H9 (cell line): ENCODE measurements around the gene DNMBP. TPM values are rescaled to one million over a fixed set of nuclear protein-coding genes. Genes with fewer than 3 reads are reported as not detected.

Experiments used
- DNase-seq: peaks from one replicate; pipeline ENCODE4 v3.0.0-alpha.2; 2017
- H2AFZ ChIP-seq: one replicate; pipeline ENCODE4 v1.6.1; 2013; ENCODE audit warnings: mild to moderate bottlenecking, low read length, control low read depth, moderate library complexity
- H2AK5ac ChIP-seq: 2 replicates; pipeline ENCODE4 v1.6.1; 2013; ENCODE audit warnings: low read length, control low read depth, mixed read lengths; ENCODE audit not compliant: insufficient read length
- H2BK120ac ChIP-seq: one replicate; pipeline ENCODE4 v1.6.1; 2013; ENCODE audit warnings: low read depth, mild to moderate bottlenecking, low read length, control low read depth, inconsistent platforms; ENCODE audit not compliant: poor library complexity, severe bottlenecking
- H2BK12ac ChIP-seq: 2 replicates; pipeline ENCODE4 v1.6.1; 2013; ENCODE audit warnings: low read length, control low read depth, mixed read lengths, low read depth; ENCODE audit not compliant: insufficient read length
- H2BK15ac ChIP-seq: 2 replicates; pipeline ENCODE4 v1.6.1; 2013; ENCODE audit warnings: low read depth, low read length, control low read depth
- H2BK20ac ChIP-seq: one replicate; pipeline ENCODE4 v1.6.1; 2013; ENCODE audit warnings: low read depth, mild to moderate bottlenecking, low read length, control low read depth, inconsistent platforms; ENCODE audit not compliant: poor library complexity, severe bottlenecking
- H2BK5ac ChIP-seq: 2 replicates; pipeline ENCODE4 v1.6.1; 2013; ENCODE audit warnings: low read length, control low read depth, mixed read lengths; ENCODE audit not compliant: insufficient read length
- H3K14ac ChIP-seq: 2 replicates; pipeline ENCODE4 v1.6.1; 2013; ENCODE audit warnings: low read length, control low read depth; ENCODE audit not compliant: insufficient read depth
- H3K18ac ChIP-seq: 2 replicates; pipeline ENCODE4 v1.6.1; 2013; ENCODE audit warnings: low read depth, mild to moderate bottlenecking, mixed read lengths, low read length, control low read depth; ENCODE audit not compliant: insufficient read length
- H3K23ac ChIP-seq: 2 replicates; pipeline ENCODE4 v1.6.1; 2013; ENCODE audit warnings: low read length, control low read depth, mixed read lengths, low read depth; ENCODE audit not compliant: insufficient read length
- H3K23me2 ChIP-seq: 2 replicates; pipeline ENCODE4 v1.6.1; 2013; ENCODE audit warnings: low read depth, mild to moderate bottlenecking, mixed read lengths, low read length, control low read depth; ENCODE audit not compliant: insufficient read length, poor library complexity, severe bottlenecking
- H3K27ac ChIP-seq: 2 replicates; pipeline ENCODE4 v1.5.1; 2013; ENCODE audit warnings: low read length, control low read depth, mixed read lengths, low read depth; ENCODE audit not compliant: insufficient read length
- H3K27me3 ChIP-seq: 2 replicates; pipeline ENCODE4 v1.6.1; 2013; ENCODE audit warnings: low read length, control low read depth, inconsistent platforms; ENCODE audit not compliant: insufficient read depth
- H3K4ac ChIP-seq: 2 replicates; pipeline ENCODE4 v1.6.1; 2013; ENCODE audit warnings: low read depth, mild to moderate bottlenecking, control low read depth, inconsistent platforms, low read length, moderate library complexity
- H3K4me1 ChIP-seq: 2 replicates; pipeline ENCODE4 v1.6.1; 2013; ENCODE audit warnings: low read length, control low read depth, inconsistent platforms; ENCODE audit not compliant: insufficient read depth
- H3K4me2 ChIP-seq: 2 replicates; pipeline ENCODE4 v1.6.1; 2013; ENCODE audit warnings: low read length, control low read depth, mixed read lengths; ENCODE audit not compliant: insufficient read length, insufficient read depth
- H3K56ac ChIP-seq: 2 replicates; pipeline ENCODE4 v1.6.1; 2013; ENCODE audit warnings: low read depth, mild to moderate bottlenecking, mixed read lengths, low read length, control low read depth; ENCODE audit not compliant: insufficient read length
- H3K79me1 ChIP-seq: 2 replicates; pipeline ENCODE4 v1.6.1; 2013; ENCODE audit warnings: low read depth, mild to moderate bottlenecking, moderate library complexity, low read length, control low read depth, inconsistent platforms; ENCODE audit not compliant: insufficient read depth, poor library complexity, severe bottlenecking
- H3K79me2 ChIP-seq: 2 replicates; pipeline ENCODE4 v1.6.1; 2013; ENCODE audit warnings: low read length, control low read depth, inconsistent platforms; ENCODE audit not compliant: insufficient read depth
- H3K9ac ChIP-seq: 2 replicates; pipeline ENCODE4 v1.6.1; 2013; ENCODE audit warnings: low read length, control low read depth, mixed read lengths; ENCODE audit not compliant: insufficient read length; ENCODE audit errors: extremely low read depth
- H3K9me3 ChIP-seq: one replicate; pipeline ENCODE4 v1.6.1; 2013; ENCODE audit warnings: low read depth, low read length, inconsistent platforms; ENCODE audit not compliant: control insufficient read depth
- H3T11ph ChIP-seq: one replicate; pipeline ENCODE4 v1.6.1; 2013; ENCODE audit warnings: mild to moderate bottlenecking, low read length, control low read depth, inconsistent platforms
- H4K20me1 ChIP-seq: one replicate; pipeline ENCODE4 v1.6.1; 2013; ENCODE audit not compliant: control insufficient read depth, insufficient read length, insufficient read depth
- H4K5ac ChIP-seq: 2 replicates; pipeline ENCODE4 v1.6.1; 2013; ENCODE audit warnings: low read depth, mild to moderate bottlenecking, mixed read lengths, low read length, control low read depth; ENCODE audit not compliant: insufficient read length
- H4K8ac ChIP-seq: replicated peaks from 2 replicates; pipeline ENCODE4 v1.6.1; 2013; ENCODE audit warnings: low read length, control low read depth, mixed read lengths, low read depth; ENCODE audit not compliant: insufficient read length
- H4K91ac ChIP-seq: 2 replicates; pipeline ENCODE4 v1.6.1; 2013; ENCODE audit warnings: low read depth, mild to moderate bottlenecking, moderate library complexity, mixed read lengths, low read length, control low read depth; ENCODE audit not compliant: insufficient read length
- H3K27ac Mint-ChIP-seq, 3 experiments: 2 replicates in 2 of 3; 3 replicates in 1 of 3; pipeline ENCODE4 v1.8.0; 2020 to 2021; ENCODE audit warnings: mixed read lengths in 3 of 3, mild to moderate bottlenecking in 1 of 3, moderate library complexity in 1 of 3
- H3K27me3 Mint-ChIP-seq: 2 replicates; pipeline ENCODE4 v1.8.0; 2021; ENCODE audit warnings: low read depth, mild to moderate bottlenecking, moderate library complexity, mixed read lengths
- H3K36me3 Mint-ChIP-seq, 3 experiments: 2 replicates in 2 of 3; 3 replicates in 1 of 3; pipeline ENCODE4 v1.8.0; 2020 to 2021; ENCODE audit warnings: low read depth in 3 of 3, mixed read lengths in 3 of 3; ENCODE audit not compliant: insufficient read depth in 1 of 3
- H3K4me1 Mint-ChIP-seq, 2 experiments: 2 replicates each; pipeline ENCODE4 v1.8.0; 2020; ENCODE audit warnings: mixed read lengths in 2 of 2
- H3K4me3 Mint-ChIP-seq, 2 experiments: 2 replicates in 1 of 2; 3 replicates in 1 of 2; pipeline ENCODE4 v1.8.0; 2020 to 2021; ENCODE audit warnings: mild to moderate bottlenecking in 2 of 2, mixed read lengths in 2 of 2, moderate library complexity in 1 of 2
- H3K9me3 Mint-ChIP-seq, 2 experiments: 2 replicates in 1 of 2; 3 replicates in 1 of 2; pipeline ENCODE4 v1.8.0; 2020; ENCODE audit warnings: mild to moderate bottlenecking in 2 of 2, mixed read lengths in 2 of 2, moderate library complexity in 1 of 2
- CTCF ChIP-seq: fragments of 200-600 bp; sonication (generic); conservative IDR thresholded peaks from 3 replicates; pipeline ENCODE4 v1.8.0; 2021; ENCODE audit warnings: antibody characterized with exemption, mild to moderate bottlenecking
- WGBS: extraction: QIAGEN DNeasy Blood & Tissue Kit; methylation state at CpG from one replicate; pipeline ENCODE4 v1.1.7; 2013; ENCODE audit warnings: missing lambda C conversion rate, low lambda C conversion rate, mixed read lengths; ENCODE audit not compliant: insufficient read length; ENCODE audit errors: extremely low coverage; 5-methylcytosine and 5-hydroxymethylcytosine counted together
- total RNA-seq: library from RNA; stranded (reverse); gene quantifications from 2 replicates; pipeline ENCODE4 v1.2.1, GENCODE V29; 2021

The DNMBP gene
- total RNA-seq, 1 experiment from 2014 or later, result 25.6 TPM

DNA sequence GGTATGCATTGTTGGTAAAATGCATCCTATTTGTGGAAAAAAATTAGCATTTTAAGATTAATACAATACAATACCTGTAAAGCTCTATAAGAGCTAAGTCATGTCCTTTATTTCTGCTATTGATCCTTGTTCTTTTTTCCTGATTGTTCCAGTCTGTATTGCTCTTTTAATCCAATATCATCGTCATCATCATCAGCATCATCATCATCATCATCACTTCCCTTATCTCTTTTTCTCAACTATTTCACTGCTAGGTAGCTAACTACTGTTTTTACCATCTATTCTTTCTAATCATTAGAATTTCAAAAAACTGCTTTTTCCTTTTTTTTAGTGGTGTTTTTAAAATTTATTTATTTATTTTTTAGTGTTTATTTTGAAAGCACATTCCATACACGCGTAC is 156.1 kb downstream of the DNMBP start:
- H3K14ac ChIP-seq, result no peak overlapping the region
- H3K79me2 ChIP-seq, result no peaks in the 10 kb centered on the region
- no peak overlapping the region for H2BK12ac ChIP-seq
- no peak overlapping the region for H2BK120ac ChIP-seq
- H3K23me2 ChIP-seq, result no peaks in the 10 kb centered on the region
- H3K23ac ChIP-seq, result no peak overlapping the region
- no peak overlapping the region for H3K27ac ChIP-seq
- no peak overlapping the region for H2AK5ac ChIP-seq
- no peak overlapping the region for H3K18ac ChIP-seq
- H3K4ac ChIP-seq, result no peak overlapping the region
- no peaks in the 10 kb centered on the region; the same call in 1 of the 2 replicates for H3K27me3 ChIP-seq
- H3T11ph ChIP-seq, result no peak overlapping the region
- no peak overlapping the region for H4K91ac ChIP-seq
- Mint-ChIP-seq H3K4me1 (peaks cover 40 to 47% of the 10 kb centered on the region in 2 experiments), H3K27me3 (peaks cover 1% of the 10 kb centered on the region; the same call in 1 of the 2 replicates), H3K27ac (no peak overlapping the region), H3K4me3 (no peak overlapping the region), H3K36me3 (no peaks in the 10 kb centered on the region), H3K9me3 (no peaks in the 10 kb centered on the region)
- no peak for DNase-seq
- no peak overlapping the region for H2BK20ac ChIP-seq
- no peak overlapping the region for H4K5ac ChIP-seq
- no peak overlapping the region for H2BK15ac ChIP-seq
- H3K56ac ChIP-seq, result no peak overlapping the region
- H4K8ac ChIP-seq, result no peak overlapping the region
- H3K4me1 ChIP-seq, result peaks cover 11% of the 10 kb centered on the region
- WGBS, result no CpG with 5 or more reads among the region's 3 CpGs
- no peaks in the 10 kb centered on the region for H3K79me1 ChIP-seq
- H2AFZ ChIP-seq, result no peak overlapping the region
- H2BK5ac ChIP-seq, result no peak overlapping the region
- H3K4me2 ChIP-seq, result no peak overlapping the region
- H4K20me1 ChIP-seq, result no peaks in the 10 kb centered on the region
- TF ChIP-seq CTCF, result no peak
- H3K9ac ChIP-seq, result no peak overlapping the region
- H3K9me3 ChIP-seq, result no peaks in the 10 kb centered on the region
